Measurements from ENCODE around the gene TMEM163. TPM values are rescaled to one million over a fixed set of nuclear protein-coding genes. Genes with fewer than 3 reads are reported as not detected.
"Not testable (repeated sequence)": the region's sequence is repeated elsewhere in the genome, so short reads cannot be mapped to it uniquely, and the experiment has no call there.

TMEM163 gene
- total RNA-seq, 3 donors from 2014 or later = 0.41 to 1.5 (median 0.60) TPM

GRCh38 chr2:134513465-134513804, 205.4 kb downstream of the TMEM163 start:
- ATAC-seq = no peak
- DNase-seq = no peak
- Histone ChIP-seq H3K36me3 (ENCODE audit: low read depth) (no peaks in the 10 kb centered on the region), H3K4me1 (ENCODE audit: low read depth) (no peaks in the 10 kb centered on the region), H3K4me3 (no peak overlapping the region), H3K9me3 (no peaks in the 10 kb centered on the region)
- intact Hi-C loops (cut with DNase I, micrococcal nuclease) = no loop called here
- TF ChIP-seq, protein P1, sequence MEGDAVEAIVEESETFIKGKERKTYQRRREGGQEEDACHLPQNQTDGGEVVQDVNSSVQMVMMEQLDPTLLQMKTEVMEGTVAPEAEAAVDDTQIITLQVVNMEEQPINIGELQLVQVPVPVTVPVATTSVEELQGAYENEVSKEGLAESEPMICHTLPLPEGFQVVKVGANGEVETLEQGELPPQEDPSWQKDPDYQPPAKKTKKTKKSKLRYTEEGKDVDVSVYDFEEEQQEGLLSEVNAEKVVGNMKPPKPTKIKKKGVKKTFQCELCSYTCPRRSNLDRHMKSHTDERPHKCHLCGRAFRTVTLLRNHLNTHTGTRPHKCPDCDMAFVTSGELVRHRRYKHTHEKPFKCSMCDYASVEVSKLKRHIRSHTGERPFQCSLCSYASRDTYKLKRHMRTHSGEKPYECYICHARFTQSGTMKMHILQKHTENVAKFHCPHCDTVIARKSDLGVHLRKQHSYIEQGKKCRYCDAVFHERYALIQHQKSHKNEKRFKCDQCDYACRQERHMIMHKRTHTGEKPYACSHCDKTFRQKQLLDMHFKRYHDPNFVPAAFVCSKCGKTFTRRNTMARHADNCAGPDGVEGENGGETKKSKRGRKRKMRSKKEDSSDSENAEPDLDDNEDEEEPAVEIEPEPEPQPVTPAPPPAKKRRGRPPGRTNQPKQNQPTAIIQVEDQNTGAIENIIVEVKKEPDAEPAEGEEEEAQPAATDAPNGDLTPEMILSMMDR (IDR thresholded peaks at IDR 0.05) = no peak

GRCh38 chr2:134512734-134513464, 205.9 kb downstream of the TMEM163 start:
- intact Hi-C loops (cut with DNase I, micrococcal nuclease) = no loop called here
- Histone ChIP-seq H3K9me3 (no peaks in the 10 kb centered on the region), H3K4me3 (no peak overlapping the region), H3K36me3 (ENCODE audit: low read depth) (no peaks in the 10 kb centered on the region), H3K4me1 (ENCODE audit: low read depth) (no peaks in the 10 kb centered on the region)
- DNase-seq (no peak), ATAC-seq (no peak)
- TF ChIP-seq, protein P1 (IDR thresholded peaks at IDR 0.05) = no peak

DNA sequence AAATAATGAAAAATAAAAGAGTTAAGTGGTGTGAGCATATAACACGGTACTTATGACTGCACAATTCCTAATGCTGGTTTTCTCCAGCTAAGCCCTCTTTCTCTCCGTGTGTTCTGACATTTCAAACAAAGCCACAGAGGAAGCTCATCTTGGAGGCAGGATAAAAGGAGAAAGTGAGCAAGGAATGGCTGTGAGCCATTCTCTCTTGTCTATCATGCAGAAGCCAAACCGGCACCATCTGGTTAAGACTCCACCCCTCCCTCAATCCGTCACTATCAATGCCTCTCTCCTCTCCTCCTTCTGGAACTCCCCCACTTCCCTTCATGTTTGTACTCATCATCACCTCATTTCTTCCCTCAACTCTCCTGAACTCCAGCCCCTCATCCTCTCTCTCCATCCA, 210.4 kb downstream of the TMEM163 start:
- intact Hi-C loops (cut with DNase I, micrococcal nuclease) = no loop called here
- ATAC-seq (no peak), DNase-seq (no peak)
- no peak overlapping the region for H3K4me3 ChIP-seq
- H3K36me3 ChIP-seq (ENCODE audit: low read depth) = no peaks in the 10 kb centered on the region
- H3K4me1 ChIP-seq (ENCODE audit: low read depth) = no peaks in the 10 kb centered on the region
- no peaks in the 10 kb centered on the region for H3K9me3 ChIP-seq
- TF ChIP-seq, protein P1 (IDR thresholded peaks at IDR 0.05) = no peak

GRCh38 chr2:134507697-134508096, 211.1 kb downstream of the TMEM163 start:
- intact Hi-C loops (cut with DNase I, micrococcal nuclease) = no loop called here
- DNase-seq (no peak), ATAC-seq (no peak)
- Histone ChIP-seq H3K4me1 (ENCODE audit: low read depth) (no peaks in the 10 kb centered on the region), H3K36me3 (ENCODE audit: low read depth) (no peaks in the 10 kb centered on the region), H3K9me3 (no peaks in the 10 kb centered on the region), H3K4me3 (no peak overlapping the region)
- TF ChIP-seq, protein P1 (IDR thresholded peaks at IDR 0.05) = no peak

- H3K4me3 ChIP-seq; H3K4me1 ChIP-seq (ENCODE audit: low read depth); DNase-seq; H3K9me3 ChIP-seq; intact Hi-C loops (cut with DNase I, micrococcal nuclease); ATAC-seq; H3K36me3 ChIP-seq (ENCODE audit: low read depth): not testable (repeated sequence)
These were observed 211.6 kb downstream of the TMEM163 start for GRCh38 chr2:134507159-134507558.

GRCh38 chr2:134505446-134505845, 213.4 kb downstream of the TMEM163 start:
- TF ChIP-seq, protein P1 (IDR thresholded peaks at IDR 0.05) = no peak
- Histone ChIP-seq H3K9me3 (no peaks in the 10 kb centered on the region), H3K4me3 (no peak overlapping the region), H3K36me3 (ENCODE audit: low read depth) (no peaks in the 10 kb centered on the region), H3K4me1 (ENCODE audit: low read depth) (no peaks in the 10 kb centered on the region)
- DNase-seq (no peak), ATAC-seq (no peak)
- intact Hi-C loops (cut with DNase I, micrococcal nuclease) = no loop called here
